HepG2 (cell line): ENCODE results near the gene TBC1D22A. TPM values are rescaled to one million over a fixed set of nuclear protein-coding genes. Genes with fewer than 3 reads are reported as not detected.

Experiments used
- ARNT ChIP-seq: fragments of 450-650 bp; IDR thresholded peaks from 2 replicates; pipeline ENCODE4 v1.6.1; 2017
- CENPX ChIP-seq: sonication (generic); formaldehyde crosslinking; IDR thresholded peaks from 2 replicates; pipeline ENCODE4 v1.9.0; 2021; ENCODE audit warnings: mild to moderate bottlenecking, missing genetic modification reagents, moderate library complexity
- DMAP1 ChIP-seq: IDR thresholded peaks from 2 replicates; pipeline ENCODE4 v1.6.1; 2016
- HMGXB3 ChIP-seq: sonication (generic); formaldehyde crosslinking; IDR thresholded peaks from 2 replicates; pipeline ENCODE4 v1.4.0; 2020; ENCODE audit warnings: missing genetic modification reagents, borderline replicate concordance
- KLF16 ChIP-seq, 2 experiments: sonication (generic) in 1 of 2; formaldehyde crosslinking in 1 of 2; IDR thresholded peaks; 2 replicates each; pipeline versions ENCODE4 v1.6.1 to v1.8.0; 2016 to 2023; ENCODE audit warnings: missing genetic modification reagents in 2 of 2, missing compliant biosample characterization in 1 of 2
- MED1 ChIP-seq: sonication (generic); formaldehyde crosslinking; IDR thresholded peaks from 2 replicates; pipeline ENCODE4 v1.4.0; 2020; ENCODE audit warnings: missing genetic modification reagents
- RNF2 ChIP-seq: fragments of 450-650 bp; conservative IDR thresholded peaks from 2 replicates; pipeline ENCODE4 v1.6.1; 2016; ENCODE audit warnings: low read depth
- RXRA ChIP-seq: sonication (generic); formaldehyde crosslinking; IDR thresholded peaks from 2 replicates; pipeline ENCODE4 v1.5.1; 2020; ENCODE audit warnings: missing genetic modification reagents
- SIX1 ChIP-seq: sonication (generic); formaldehyde crosslinking; IDR thresholded peaks from 2 replicates; pipeline ENCODE4 v1.4.0; 2020; ENCODE audit warnings: missing genetic modification reagents, borderline replicate concordance
- ZKSCAN8 ChIP-seq: IDR thresholded peaks from 2 replicates; pipeline ENCODE4 v1.6.1; 2016; ENCODE audit warnings: borderline replicate concordance, missing genetic modification reagents, missing compliant biosample characterization
- ZNF264 ChIP-seq: sonication (generic); formaldehyde crosslinking; IDR thresholded peaks from 2 replicates; pipeline ENCODE4 v1.4.0; 2020; ENCODE audit warnings: missing genetic modification reagents
- ZNF546 ChIP-seq: sonication (generic); formaldehyde crosslinking; conservative IDR thresholded peaks from 2 replicates; pipeline ENCODE4 v1.8.1; 2023; ENCODE audit warnings: mild to moderate bottlenecking, missing genetic modification reagents
- ZSCAN12 ChIP-seq: sonication (generic); formaldehyde crosslinking; IDR thresholded peaks from 2 replicates; pipeline ENCODE4 v1.9.0; 2021; ENCODE audit warnings: mild to moderate bottlenecking, missing genetic modification reagents
- polyA plus RNA-seq, 8 experiments: library from polyadenylated mRNA; depleted of rRNA in 3 of 8; stranded (reverse) in 7 of 8; unstranded in 1 of 8; fragments of >200 nt; fragmentation: Illumina TruSeq in 4 of 8; extraction: Trizol in 4 of 8; gene quantifications; 2 replicates each; pipeline versions ENCODE4 v1.2.1 to v1.2.3, GENCODE V29; 2011 to 2016; ENCODE audit warnings: low read depth in 4 of 8, missing spikeins in 1 of 8, mixed read lengths in 1 of 8; ENCODE audit not compliant: insufficient read depth in 1 of 8
- total RNA-seq, 5 experiments: library from RNA; depleted of rRNA; stranded (reverse); fragments of >200 nt; fragmentation: Illumina TruSeq; extraction: Trizol; gene quantifications; 2 replicates each; pipeline ENCODE4 v1.2.3, GENCODE V29; 2016; ENCODE audit warnings: low read depth in 1 of 5
- TF ChIP-seq, protein P1 (sequence below): sonication (generic); formaldehyde crosslinking; IDR thresholded peaks from 2 replicates; pipeline ENCODE4 v1.4.0; 2020; ENCODE audit warnings: missing genetic modification reagents
- TF ChIP-seq, protein P2 (sequence below): sonication (generic); formaldehyde crosslinking; IDR thresholded peaks from 2 replicates; pipeline ENCODE4 v1.4.0; 2020; ENCODE audit warnings: mild to moderate bottlenecking, missing genetic modification reagents

TBC1D22A gene
- total and polyA plus RNA-seq, 2 of the 13 experiments (the other 11 are each of a cell fraction or from before 2014, with no cell fraction given) = 17.3 to 18.0 TPM

GRCh38 chr22:46754110-46754799, 8.2 kb upstream of the TBC1D22A start (continued):
- TF ChIP-seq HMGXB3 (CRISPR knock-in tag) (no peak), SIX1 (CRISPR knock-in tag) (peak; percentile 53; the same call in 1 of the 2 replicates), ZKSCAN8 (CRISPR knock-in tag) (peak; percentile 14; the same call in 1 of the 2 replicates), ZNF546 (CRISPR knock-in tag) (0 out of 2 replicates have a peak, but pooled peaks have one; percentile 47), RXRA (CRISPR knock-in tag) (peak; percentile 78), ZNF264 (CRISPR knock-in tag) (0 out of 2 replicates have a peak, but pooled peaks have one; percentile 45), ZSCAN12 (0 out of 2 replicates have a peak, but pooled peaks have one; percentile 41), CENPX (CRISPR knock-in tag) (no peak), DMAP1 (peak; percentile 85), KLF16 (CRISPR knock-in tag; IDR thresholded peaks at IDR 0.05) (peak; percentile 70 to 83; a peak in 1 of 4 replicates), MED1 (peak; percentile 93), ARNT (no peak), RNF2 (no peak; the same call in 1 of the 2 replicates)
- TF ChIP-seq, protein P1, sequence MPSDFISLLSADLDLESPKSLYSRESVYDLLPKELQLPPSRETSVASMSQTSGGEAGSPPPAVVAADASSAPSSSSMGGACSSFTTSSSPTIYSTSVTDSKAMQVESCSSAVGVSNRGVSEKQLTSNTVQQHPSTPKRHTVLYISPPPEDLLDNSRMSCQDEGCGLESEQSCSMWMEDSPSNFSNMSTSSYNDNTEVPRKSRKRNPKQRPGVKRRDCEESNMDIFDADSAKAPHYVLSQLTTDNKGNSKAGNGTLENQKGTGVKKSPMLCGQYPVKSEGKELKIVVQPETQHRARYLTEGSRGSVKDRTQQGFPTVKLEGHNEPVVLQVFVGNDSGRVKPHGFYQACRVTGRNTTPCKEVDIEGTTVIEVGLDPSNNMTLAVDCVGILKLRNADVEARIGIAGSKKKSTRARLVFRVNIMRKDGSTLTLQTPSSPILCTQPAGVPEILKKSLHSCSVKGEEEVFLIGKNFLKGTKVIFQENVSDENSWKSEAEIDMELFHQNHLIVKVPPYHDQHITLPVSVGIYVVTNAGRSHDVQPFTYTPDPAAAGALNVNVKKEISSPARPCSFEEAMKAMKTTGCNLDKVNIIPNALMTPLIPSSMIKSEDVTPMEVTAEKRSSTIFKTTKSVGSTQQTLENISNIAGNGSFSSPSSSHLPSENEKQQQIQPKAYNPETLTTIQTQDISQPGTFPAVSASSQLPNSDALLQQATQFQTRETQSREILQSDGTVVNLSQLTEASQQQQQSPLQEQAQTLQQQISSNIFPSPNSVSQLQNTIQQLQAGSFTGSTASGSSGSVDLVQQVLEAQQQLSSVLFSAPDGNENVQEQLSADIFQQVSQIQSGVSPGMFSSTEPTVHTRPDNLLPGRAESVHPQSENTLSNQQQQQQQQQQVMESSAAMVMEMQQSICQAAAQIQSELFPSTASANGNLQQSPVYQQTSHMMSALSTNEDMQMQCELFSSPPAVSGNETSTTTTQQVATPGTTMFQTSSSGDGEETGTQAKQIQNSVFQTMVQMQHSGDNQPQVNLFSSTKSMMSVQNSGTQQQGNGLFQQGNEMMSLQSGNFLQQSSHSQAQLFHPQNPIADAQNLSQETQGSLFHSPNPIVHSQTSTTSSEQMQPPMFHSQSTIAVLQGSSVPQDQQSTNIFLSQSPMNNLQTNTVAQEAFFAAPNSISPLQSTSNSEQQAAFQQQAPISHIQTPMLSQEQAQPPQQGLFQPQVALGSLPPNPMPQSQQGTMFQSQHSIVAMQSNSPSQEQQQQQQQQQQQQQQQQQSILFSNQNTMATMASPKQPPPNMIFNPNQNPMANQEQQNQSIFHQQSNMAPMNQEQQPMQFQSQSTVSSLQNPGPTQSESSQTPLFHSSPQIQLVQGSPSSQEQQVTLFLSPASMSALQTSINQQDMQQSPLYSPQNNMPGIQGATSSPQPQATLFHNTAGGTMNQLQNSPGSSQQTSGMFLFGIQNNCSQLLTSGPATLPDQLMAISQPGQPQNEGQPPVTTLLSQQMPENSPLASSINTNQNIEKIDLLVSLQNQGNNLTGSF = no peak
- TF ChIP-seq, protein P2, sequence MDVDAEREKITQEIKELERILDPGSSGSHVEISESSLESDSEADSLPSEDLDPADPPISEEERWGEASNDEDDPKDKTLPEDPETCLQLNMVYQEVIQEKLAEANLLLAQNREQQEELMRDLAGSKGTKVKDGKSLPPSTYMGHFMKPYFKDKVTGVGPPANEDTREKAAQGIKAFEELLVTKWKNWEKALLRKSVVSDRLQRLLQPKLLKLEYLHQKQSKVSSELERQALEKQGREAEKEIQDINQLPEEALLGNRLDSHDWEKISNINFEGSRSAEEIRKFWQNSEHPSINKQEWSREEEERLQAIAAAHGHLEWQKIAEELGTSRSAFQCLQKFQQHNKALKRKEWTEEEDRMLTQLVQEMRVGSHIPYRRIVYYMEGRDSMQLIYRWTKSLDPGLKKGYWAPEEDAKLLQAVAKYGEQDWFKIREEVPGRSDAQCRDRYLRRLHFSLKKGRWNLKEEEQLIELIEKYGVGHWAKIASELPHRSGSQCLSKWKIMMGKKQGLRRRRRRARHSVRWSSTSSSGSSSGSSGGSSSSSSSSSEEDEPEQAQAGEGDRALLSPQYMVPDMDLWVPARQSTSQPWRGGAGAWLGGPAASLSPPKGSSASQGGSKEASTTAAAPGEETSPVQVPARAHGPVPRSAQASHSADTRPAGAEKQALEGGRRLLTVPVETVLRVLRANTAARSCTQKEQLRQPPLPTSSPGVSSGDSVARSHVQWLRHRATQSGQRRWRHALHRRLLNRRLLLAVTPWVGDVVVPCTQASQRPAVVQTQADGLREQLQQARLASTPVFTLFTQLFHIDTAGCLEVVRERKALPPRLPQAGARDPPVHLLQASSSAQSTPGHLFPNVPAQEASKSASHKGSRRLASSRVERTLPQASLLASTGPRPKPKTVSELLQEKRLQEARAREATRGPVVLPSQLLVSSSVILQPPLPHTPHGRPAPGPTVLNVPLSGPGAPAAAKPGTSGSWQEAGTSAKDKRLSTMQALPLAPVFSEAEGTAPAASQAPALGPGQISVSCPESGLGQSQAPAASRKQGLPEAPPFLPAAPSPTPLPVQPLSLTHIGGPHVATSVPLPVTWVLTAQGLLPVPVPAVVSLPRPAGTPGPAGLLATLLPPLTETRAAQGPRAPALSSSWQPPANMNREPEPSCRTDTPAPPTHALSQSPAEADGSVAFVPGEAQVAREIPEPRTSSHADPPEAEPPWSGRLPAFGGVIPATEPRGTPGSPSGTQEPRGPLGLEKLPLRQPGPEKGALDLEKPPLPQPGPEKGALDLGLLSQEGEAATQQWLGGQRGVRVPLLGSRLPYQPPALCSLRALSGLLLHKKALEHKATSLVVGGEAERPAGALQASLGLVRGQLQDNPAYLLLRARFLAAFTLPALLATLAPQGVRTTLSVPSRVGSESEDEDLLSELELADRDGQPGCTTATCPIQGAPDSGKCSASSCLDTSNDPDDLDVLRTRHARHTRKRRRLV (CRISPR knock-in tag) = no peak
